GM18511 (cell line): ENCODE results near the gene DNMBP.
"Not testable (repeated sequence)": the region's sequence is repeated elsewhere in the genome, so short reads cannot be mapped to it uniquely, and the experiment has no call there.

Experiments used
- ATAC-seq: cut with Tn5 transposase; IDR thresholded peaks from one replicate; pipeline ENCODE4 v1.9.1; 2021; ENCODE audit warnings: mild to moderate bottlenecking, moderate library complexity; ENCODE audit not compliant: unreplicated experiment

The DNMBP gene

GRCh38 chr10:99985637-99986036 lies 24.1 kb downstream of the DNMBP start:
- ATAC-seq = not testable (repeated sequence)

- ATAC-seq = no peak
Measured at GRCh38 chr10:99984211-99985034, 25.3 kb downstream of the DNMBP start.

- no peak for ATAC-seq
Measured at GRCh38 chr10:99983280-99983988, 26.3 kb downstream of the DNMBP start.

DNA sequence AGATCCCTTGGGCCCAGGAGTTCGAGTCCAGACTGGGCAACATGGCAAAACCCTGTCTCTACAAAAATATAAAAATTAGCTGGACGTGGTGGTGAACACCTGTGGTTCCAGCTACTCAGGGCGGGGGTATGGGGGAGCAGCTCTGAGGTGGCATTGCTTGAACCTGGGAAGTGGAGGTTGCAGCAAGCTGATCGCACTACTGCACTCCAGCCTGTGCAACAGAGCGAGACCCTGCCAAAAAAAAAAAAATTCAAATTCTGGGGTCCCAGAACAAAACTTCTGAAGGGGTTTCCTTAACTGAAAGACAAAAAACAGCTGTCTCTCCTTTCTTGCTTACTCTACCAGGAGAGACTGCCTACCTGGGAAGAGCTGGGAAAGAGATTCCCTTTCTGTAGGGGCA lies 27.0 kb downstream of the DNMBP start:
- no peak for ATAC-seq

GRCh38 chr10:99981581-99982199 lies 28.1 kb downstream of the DNMBP start:
- no peak for ATAC-seq

GRCh38 chr10:99979066-99979685 lies 30.6 kb downstream of the DNMBP start:
- no peak for ATAC-seq

GRCh38 chr10:99977916-99978315 lies 31.8 kb downstream of the DNMBP start:
- no peak for ATAC-seq

DNA sequence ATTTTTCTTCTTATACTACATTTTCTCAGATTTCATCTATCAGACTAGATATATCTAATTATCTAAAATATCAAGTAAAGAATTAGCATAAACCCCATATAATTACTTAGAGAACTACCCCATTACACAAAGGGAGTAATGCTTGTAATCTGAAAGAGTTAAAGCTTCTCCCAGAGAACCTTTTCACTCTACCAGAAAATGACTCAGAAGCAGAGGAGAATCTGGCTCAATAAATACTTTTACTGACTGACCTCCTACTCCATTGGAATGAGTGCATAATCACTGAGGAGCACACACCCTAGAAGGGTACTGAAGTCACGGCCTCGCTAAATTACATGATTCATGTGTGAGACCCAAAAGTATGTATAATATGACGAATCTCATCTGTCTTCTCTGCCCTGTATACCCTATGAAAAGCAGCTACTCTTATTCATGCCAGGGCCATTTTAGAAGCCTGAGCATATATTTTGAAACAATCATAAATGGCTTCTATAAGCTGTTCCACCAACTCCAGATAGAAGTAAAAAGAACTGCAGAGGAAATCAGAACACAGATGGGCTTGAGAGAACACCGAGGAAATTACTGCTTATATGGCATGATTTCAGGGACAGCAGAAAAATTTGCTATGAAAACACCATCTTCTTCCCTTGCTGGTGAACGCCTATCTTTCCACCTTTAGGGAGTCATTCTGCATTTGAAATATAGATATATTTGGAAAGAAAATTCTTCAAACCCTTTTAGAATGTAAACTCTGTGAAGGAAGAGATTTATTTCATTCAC lies 32.7 kb downstream of the DNMBP start:
- ATAC-seq = no peak

DNA sequence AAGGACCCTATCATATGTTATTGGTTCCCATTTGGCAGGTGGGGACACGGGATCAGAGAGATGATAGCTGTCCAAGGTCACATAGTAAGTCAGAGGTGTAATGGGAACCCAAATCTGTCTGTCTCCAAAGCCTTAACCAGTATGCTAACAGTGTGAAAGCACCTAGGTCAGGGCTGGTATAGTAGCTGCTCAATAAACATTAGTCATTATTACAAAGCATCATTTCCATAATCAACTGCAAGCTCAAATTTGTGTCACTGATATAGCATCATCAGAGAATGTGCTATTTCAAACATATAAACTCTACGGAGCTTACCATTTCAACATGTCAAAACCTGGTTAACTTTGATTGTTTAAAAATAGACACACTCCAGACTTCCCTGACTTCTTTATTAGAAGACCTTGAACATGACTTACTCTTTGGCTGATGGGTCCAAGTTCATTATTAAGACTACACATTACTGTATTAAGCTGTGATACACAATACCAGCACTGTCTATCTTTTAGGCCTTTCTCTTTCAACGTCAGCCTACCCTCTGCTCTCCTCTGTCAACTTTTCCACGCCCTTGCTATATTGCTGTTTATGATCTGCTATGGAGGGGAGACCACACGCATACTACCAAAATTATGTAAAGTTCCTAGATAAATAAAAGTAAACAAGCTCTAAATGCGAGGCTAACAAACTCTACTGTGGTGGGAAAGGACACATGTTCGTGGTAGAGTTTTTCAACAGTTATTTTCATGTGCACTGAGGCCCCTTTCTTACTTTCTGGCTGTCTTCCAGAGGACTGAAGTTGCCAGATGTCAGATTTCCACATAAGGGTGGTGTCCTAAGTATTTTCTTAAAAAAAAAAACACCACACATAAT lies 33.6 kb downstream of the DNMBP start:
- no peak for ATAC-seq

DNA sequence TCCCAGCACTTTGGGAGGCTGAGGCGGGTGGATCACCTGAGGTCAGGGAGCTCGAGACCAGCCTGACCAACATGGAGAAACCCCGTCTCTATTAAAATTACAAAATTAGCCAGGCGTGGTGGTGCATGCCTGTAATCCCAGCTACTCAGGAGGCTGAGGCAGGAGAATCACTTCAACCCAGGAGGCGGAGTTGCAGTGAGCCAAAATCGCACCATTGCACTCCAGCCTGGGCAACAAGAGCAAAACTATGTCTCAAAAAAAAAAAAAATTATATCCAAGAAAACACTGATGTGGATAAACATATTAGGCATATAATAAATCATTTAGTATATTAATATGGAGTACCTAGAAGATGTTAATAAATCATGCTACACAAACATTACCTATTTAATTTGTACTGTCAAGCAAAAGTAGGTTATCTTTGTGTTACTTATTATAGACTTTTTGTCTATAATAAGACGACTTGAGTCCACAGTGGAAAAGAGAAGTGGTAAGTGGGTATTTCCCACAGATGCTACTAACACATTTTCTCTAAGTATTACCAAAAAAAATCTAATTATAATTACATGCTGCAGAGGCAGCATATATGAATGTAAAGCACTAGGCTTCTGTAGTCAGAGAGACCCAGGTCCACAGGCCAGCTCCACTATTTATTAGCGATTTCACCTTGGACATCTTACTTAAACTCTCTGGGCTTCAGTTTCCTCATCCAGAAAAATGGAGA lies 34.5 kb downstream of the DNMBP start:
- peak; percentile 74 for ATAC-seq

- ATAC-seq = no peak
Measured at GRCh38 chr10:99973190-99973589, 36.6 kb downstream of the DNMBP start.

DNA sequence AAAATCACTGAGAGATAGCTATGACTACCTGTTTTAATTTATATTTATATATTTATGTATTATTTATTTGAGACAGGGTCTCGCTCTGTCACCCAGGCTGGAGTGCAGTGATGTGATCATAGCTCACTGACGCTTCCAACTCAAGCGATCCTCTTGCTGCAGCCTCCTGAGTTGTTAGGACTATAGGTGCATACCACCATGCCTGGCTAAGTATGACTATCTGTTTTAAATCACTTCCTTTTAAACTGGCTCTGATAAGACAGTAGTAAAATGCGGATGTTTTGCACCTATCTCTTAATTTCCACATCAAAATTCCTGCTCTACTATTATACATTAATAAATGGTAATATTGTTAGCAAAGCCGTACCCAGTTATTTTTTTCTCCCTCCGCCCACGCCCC lies 41.8 kb downstream of the DNMBP start:
- ATAC-seq = no peak

DNA sequence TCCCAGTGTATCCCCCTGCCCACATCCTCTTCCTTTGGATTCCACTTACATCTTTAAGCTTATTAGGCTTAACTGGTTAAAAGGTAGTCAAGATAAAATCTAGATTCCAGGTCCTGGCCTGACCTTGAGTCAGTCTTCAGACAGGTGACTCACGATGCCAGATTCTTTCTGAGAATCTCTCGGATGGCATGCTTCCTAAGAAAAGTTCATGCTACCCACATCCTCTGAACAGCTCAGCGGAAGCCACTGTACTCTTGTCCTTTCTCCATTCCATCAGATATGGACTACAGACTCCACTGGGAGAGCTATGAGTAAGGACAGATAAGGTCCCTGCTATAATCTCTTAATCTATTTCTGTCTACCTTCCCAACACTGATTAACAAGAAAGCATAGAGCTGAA lies 43.4 kb downstream of the DNMBP start:
- no peak for ATAC-seq

- ATAC-seq = no peak
Measured at GRCh38 chr10:99965700-99966099, 44.0 kb downstream of the DNMBP start.

DNA sequence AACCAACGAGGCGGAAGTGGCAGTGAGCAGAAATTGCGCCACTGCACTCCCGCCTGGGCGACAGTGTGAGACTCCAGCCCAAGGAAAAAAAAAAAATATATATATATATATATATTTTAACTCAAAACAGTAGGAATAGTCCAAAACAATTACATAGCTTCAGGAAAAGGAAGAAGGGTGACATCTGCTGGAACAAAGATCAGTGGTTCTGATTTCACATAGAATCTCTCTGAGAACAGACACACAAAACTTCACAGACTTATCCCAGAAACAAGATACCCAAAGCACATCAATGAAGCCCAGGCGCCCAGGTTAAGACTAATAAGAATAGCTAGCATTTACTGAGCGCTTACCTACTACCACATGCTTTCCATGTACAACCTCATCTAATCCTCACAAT lies 45.0 kb downstream of the DNMBP start:
- no peak for ATAC-seq

- ATAC-seq = not testable (repeated sequence)
Measured at GRCh38 chr10:99963467-99964165, 46.1 kb downstream of the DNMBP start.

- no peak for ATAC-seq
Measured at GRCh38 chr10:99958806-99959205, 50.9 kb downstream of the DNMBP start.

DNA sequence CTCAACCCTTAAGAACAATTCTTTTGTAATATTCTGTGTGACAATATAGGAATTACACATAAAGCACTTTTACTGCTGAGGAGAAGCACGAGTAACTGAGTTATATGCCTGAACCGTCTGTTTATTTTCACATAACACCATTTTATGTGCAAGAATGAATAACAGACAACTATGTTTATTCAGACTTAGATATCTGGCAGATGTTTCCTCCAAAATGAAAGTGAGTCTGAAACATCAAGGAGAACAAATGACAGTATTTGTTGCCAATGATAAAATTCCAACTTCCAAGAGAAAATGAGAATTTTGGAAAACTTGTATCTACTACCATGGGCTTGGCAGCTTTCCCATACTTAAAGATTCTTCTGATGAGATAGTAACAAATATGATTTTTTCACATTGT lies 51.4 kb downstream of the DNMBP start:
- no peak for ATAC-seq
